HG02588 (cell line): ENCODE data around the gene PANX2.

Experiments used
- ATAC-seq: cut with Tn5 transposase; IDR thresholded peaks from one replicate; pipeline ENCODE4 v1.9.1; 2021; ENCODE audit warnings: mild to moderate bottlenecking, moderate library complexity; ENCODE audit not compliant: unreplicated experiment

Gene PANX2

DNA sequence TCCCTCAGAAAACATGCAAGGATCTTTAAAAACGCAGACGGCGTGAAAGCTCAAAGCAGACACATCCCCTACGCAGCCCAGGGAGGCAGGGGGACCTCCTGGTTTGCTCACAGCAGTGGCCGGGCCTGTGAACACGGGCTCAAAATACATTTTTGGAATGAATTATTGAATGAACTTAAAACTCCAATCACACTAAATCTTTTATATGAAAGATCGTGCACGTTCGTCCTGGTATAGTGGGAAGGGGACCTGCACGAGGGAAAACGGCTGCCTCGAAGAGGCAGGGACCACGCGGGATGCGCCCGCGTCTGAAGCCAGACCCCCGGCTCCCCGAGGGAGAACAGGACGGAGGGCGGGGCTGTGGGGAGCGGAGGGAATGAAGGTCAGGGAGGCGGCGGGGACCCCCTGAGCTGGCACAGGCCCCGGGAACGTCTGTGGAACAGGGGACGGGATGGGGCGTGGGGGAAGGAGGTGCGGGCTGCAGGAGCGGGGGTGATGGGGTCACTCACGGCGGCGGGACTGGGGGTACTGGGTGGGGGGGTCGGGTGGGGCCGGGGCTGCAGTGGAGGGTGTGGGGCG lies 1.3 kb upstream of the PANX2 start:
- no peak for ATAC-seq

GRCh38 chr22:50169774-50170341 lies 673 bp upstream of the PANX2 start:
- ATAC-seq: no peak

- no peak for ATAC-seq
Observed at GRCh38 chr22:50171319-50171964, 911 bp downstream of the PANX2 start.

DNA sequence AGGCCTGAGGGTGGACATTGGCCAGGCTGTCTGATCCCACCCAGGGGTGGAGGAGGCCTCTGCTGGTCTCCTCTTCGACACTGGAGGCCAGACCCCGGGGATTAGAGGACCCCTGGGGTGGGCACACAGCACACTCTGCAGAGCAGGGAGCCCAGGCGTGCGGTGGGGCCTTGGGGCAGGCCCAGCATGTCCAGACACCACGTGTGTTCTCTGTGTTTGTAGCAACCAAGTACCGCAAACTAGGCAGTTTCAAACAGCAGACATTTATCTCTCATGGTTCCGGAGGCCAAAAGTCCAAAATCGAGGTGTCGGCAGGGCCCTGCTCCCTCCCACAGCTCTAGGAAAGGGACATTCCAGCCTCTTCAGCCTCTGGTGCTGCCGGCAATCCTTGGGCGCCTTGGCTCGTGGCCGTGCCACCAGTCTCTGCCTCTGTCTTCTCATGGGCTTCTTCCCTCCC lies 1.5 kb downstream of the PANX2 start:
- no peak for ATAC-seq

- ATAC-seq: no peak
Observed at GRCh38 chr22:50173311-50173982, 2.9 kb downstream of the PANX2 start.

GRCh38 chr22:50173983-50174355 lies 3.4 kb downstream of the PANX2 start:
- ATAC-seq: no peak

GRCh38 chr22:50174382-50175190 lies 4.1 kb downstream of the PANX2 start:
- no peak for ATAC-seq

GRCh38 chr22:50175191-50175461 lies 4.6 kb downstream of the PANX2 start:
- no peak for ATAC-seq

- no peak for ATAC-seq
Observed at GRCh38 chr22:50175921-50176849, 5.7 kb downstream of the PANX2 start.

DNA sequence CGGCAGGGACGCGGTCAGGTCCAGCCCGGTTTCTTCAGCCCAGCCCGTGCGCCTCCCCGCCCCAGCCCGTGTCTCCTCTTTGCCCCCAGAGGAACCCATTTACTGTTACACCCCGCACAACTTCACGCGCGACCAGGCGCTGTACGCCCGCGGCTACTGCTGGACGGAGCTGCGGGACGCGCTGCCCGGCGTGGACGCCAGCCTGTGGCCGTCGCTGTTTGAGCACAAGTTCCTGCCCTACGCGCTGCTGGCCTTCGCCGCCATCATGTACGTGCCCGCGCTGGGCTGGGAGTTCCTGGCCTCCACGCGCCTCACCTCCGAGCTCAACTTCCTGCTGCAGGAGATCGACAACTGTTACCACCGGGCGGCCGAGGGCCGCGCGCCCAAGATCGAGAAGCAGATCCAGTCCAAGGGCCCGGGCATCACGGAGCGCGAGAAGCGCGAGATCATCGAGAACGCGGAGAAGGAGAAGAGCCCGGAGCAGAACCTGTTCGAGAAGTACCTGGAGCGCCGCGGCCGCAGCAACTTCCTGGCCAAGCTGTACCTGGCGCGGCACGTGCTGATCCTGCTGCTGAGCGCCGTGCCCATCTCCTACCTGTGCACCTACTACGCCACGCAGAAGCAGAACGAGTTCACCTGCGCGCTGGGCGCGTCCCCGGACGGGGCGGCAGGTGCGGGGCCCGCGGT lies 6.5 kb downstream of the PANX2 start:
- ATAC-seq: no peak

DNA sequence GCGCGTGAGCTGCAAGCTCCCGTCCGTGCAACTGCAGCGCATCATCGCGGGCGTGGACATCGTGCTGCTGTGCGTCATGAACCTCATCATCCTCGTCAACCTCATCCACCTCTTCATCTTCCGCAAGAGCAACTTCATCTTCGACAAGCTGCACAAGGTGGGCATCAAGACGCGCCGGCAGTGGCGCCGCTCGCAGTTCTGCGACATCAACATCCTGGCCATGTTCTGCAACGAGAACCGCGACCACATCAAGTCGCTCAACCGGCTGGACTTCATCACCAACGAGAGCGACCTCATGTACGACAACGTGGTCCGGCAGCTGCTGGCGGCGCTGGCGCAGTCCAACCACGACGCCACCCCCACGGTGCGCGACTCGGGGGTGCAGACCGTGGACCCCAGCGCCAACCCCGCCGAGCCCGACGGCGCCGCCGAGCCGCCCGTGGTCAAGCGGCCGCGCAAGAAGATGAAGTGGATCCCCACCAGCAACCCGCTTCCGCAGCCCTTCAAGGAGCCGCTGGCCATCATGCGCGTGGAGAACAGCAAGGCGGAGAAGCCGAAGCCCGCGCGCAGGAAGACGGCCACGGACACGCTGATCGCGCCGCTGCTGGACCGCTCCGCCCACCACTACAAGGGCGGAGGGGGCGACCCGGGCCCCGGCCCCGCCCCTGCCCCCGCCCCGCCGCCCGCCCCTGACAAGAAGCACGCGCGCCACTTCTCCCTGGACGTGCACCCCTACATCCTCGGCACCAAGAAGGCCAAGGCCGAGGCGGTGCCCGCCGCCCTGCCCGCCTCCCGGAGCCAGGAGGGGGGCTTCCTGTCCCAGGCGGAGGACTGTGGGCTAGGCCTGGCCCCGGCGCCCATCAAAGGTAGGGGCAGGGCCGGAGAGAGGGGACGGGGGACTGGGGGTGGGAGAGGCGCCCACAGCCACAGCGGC lies 7.3 kb downstream of the PANX2 start:
- ATAC-seq: no peak

GRCh38 chr22:50178471-50178864 lies 7.9 kb downstream of the PANX2 start:
- ATAC-seq: no peak

DNA sequence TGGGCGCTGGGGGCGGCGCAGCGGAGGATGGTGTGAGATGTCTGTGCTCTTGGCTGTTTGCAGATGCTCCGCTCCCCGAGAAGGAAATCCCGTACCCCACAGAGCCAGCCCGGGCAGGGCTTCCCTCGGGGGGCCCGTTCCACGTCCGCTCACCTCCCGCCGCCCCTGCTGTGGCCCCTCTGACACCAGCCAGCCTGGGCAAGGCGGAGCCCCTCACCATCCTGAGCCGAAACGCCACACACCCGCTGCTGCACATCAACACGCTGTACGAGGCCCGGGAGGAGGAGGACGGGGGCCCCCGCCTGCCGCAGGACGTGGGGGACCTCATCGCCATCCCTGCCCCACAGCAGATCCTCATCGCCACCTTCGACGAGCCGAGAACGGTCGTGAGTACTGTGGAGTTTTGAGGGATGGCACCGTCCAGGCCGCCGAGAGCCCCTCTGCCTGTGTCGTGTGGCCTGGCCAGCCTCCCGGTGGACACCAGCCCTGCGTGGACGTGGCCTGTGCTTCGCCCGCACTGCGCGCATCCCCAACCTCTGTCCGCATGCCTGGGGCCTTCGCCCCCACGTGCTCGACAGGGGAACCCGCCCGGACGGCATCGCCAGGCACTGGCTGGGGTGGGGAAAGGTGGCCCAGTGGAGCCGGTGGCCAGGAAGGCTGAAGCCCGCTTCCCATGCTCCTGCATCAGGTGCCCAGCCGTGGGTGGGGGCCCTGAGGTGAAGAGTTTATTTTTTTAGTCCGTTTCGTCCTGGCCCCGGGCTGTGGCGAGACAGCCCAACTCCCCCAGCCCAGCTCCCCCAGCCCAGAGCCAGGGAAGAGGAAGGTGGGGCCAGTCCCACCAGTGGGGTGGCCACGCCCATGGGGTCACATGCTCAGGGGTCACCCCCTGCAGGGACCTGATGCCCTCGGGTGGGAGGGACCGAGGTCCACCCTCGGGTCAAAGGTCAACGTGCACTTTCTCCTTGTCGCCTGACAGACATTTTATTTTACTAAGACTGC lies 8.6 kb downstream of the PANX2 start:
- no peak for ATAC-seq

DNA sequence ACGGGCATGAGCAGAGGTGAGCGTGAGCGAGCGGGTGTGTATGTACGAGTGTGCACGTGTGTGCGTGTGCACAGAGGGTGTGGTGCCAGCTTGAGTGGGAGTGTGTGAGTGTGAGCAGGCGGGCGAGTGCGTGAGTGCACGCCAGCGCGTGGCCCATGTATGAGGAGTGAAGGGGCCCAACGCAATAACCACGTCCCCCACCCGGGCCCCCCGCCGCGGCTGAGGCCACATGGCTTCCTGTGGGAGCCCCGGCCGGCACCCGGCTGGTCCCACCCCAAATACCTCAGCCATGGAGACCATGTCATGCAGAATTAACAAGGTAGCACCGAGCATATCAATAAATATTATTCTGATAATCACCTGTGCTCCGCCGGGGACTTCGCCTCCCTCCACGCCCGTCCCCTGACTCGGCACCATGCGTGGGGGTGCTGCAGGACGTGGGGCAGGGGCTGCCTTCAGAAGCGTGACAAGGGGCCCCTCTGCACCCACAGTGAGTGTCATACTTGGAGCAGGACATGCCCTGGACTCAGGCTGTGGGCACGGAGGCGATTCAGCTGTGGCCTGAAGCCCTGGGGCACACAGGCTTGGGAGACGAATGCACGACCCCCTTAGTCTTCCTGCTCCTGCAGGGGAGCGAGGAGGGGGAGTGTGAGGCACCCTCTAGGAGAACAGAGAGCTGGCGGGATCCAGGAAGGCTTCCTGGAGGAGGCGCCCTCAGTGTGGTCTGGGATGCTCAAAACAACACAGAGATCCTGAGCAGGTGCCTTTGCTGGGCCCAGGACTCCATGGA lies 9.6 kb downstream of the PANX2 start:
- ATAC-seq: no peak

GRCh38 chr22:50180727-50181521 lies 10.4 kb downstream of the PANX2 start:
- no peak for ATAC-seq
